Smooth muscle cell (in vitro differentiated cells): ENCODE measurements around the gene ENTR1. TPM values are rescaled to one million over a fixed set of nuclear protein-coding genes. Genes with fewer than 3 reads are reported as not detected.
A peak's percentile ranks its signal among the peaks of the same experiment; 100 is the strongest.

Experiments
- DNase-seq: peaks from one replicate; lab custom pipeline; 2025; ENCODE audit not compliant: unreplicated experiment; lab: John Stamatoyannopoulos, UW
- H2AFZ ChIP-seq: fragments of 200-600 bp; sonication (generic); 2 replicates; pipeline ENCODE4 v1.6.0; 2016; ENCODE audit warnings: antibody characterized with exemption, low read depth, mild to moderate bottlenecking
- H3F3A ChIP-seq: fragments of 200-600 bp; sonication (generic); 2 replicates; pipeline ENCODE4 v1.6.0; 2017; ENCODE audit warnings: antibody characterized with exemption, low read depth
- H3K27ac ChIP-seq: fragments of 200-600 bp; sonication (generic); 2 replicates; pipeline ENCODE4 v1.5.1; 2016; ENCODE audit warnings: low read depth, mild to moderate bottlenecking
- H3K27me3 ChIP-seq: fragments of 200-600 bp; sonication (generic); 2 replicates; pipeline ENCODE4 v1.6.1; 2016; ENCODE audit warnings: low read depth, mild to moderate bottlenecking
- H3K36me3 ChIP-seq: fragments of 200-600 bp; sonication (generic); 2 replicates; pipeline ENCODE4 v1.5.1; 2016; ENCODE audit warnings: low read depth
- H3K4me1 ChIP-seq: fragments of 200-600 bp; sonication (generic); 2 replicates; pipeline ENCODE4 v1.5.1; 2016; ENCODE audit warnings: low read depth
- H3K4me2 ChIP-seq: fragments of 200-600 bp; sonication (generic); 2 replicates; pipeline ENCODE4 v1.6.0; 2016; ENCODE audit warnings: mild to moderate bottlenecking
- H3K4me3 ChIP-seq: fragments of 200-600 bp; sonication (generic); 2 replicates; pipeline ENCODE4 v1.5.1; 2016; ENCODE audit warnings: mild to moderate bottlenecking
- H3K79me2 ChIP-seq: fragments of 200-600 bp; sonication (generic); 2 replicates; pipeline ENCODE4 v1.6.0; 2016; ENCODE audit warnings: low read depth, mild to moderate bottlenecking
- H3K9ac ChIP-seq: fragments of 200-600 bp; sonication (generic); 2 replicates; pipeline ENCODE4 v1.6.0; 2016; ENCODE audit warnings: low read depth
- H3K9me3 ChIP-seq: fragments of 200-600 bp; sonication (generic); replicated peaks from 2 replicates; pipeline ENCODE4 v1.5.1; 2016; ENCODE audit warnings: low read depth
- H4K20me1 ChIP-seq: fragments of 200-600 bp; sonication (generic); 2 replicates; pipeline ENCODE4 v1.6.0; 2016; ENCODE audit warnings: low read depth
- CTCF ChIP-seq: fragments of 200-600 bp; sonication (generic); IDR thresholded peaks from 2 replicates; pipeline ENCODE4 v1.5.1; 2017; ENCODE audit warnings: borderline replicate concordance, mild to moderate bottlenecking, antibody characterized with exemption; ENCODE audit not compliant: insufficient read depth, poor library complexity, severe bottlenecking
- WGBS: methylation state at CpG from one replicate; pipeline ENCODE4 v1.1.7; 2016; ENCODE audit warnings: low lambda C conversion rate; 5-methylcytosine and 5-hydroxymethylcytosine counted together
- polyA plus RNA-seq: library from polyadenylated mRNA; unstranded; fragments of >200 nt; fragmentation: Nextera tagmentation; extraction: Ambion mirVana; gene quantifications from 2 replicates; pipeline ENCODE4 v1.2.1, GENCODE V29; 2016
- total RNA-seq: library from RNA; depleted of rRNA; stranded (reverse); fragments of >200 nt; gene quantifications from 2 replicates; pipeline ENCODE4 v1.2.3, GENCODE V29; 2014

The ENTR1 gene
- total and polyA plus RNA-seq, 2 experiments from 2014 or later: 25.4 to 28.9 TPM

DNA sequence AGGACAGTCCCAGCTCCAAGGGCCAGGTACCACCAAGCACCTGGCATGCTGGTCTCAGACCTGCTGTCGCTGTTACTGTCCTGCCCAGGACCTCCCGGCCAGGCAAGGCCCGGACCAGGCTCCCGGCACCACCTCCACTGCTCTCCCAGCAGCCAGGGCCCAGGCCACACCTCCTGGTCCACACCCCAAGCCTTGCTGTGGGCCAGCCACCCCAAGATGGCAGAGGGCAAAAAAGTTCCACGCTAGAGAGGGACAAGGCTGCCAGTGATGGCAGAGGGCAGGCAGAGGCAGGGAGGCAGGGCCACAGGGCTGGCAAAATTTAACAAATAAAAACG is 48.0 kb downstream of the ENTR1 start:
- peaks cover 7% of the 10 kb centered on the region for H4K20me1 ChIP-seq
- H2AFZ ChIP-seq: no peak overlapping the region
- H3F3A ChIP-seq: no peaks in the 10 kb centered on the region
- no peaks in the 10 kb centered on the region for H3K27me3 ChIP-seq
- no peaks in the 10 kb centered on the region for H3K9me3 ChIP-seq
- no peak for TF ChIP-seq CTCF
- no peak overlapping the region for H3K4me3 ChIP-seq
- H3K27ac ChIP-seq: no peak overlapping the region
- H3K79me2 ChIP-seq: no peaks in the 10 kb centered on the region
- 88% methylated on average over 6 of the region's 6 CpGs for WGBS
- H3K4me1 ChIP-seq: no peaks in the 10 kb centered on the region
- H3K9ac ChIP-seq: no peak overlapping the region
- no peak for DNase-seq
- H3K36me3 ChIP-seq: no peaks in the 10 kb centered on the region
- peak overlapping the region; percentile 76 for H3K4me2 ChIP-seq

- no peak overlapping the region for H3K27ac ChIP-seq
- no peak overlapping the region for H3K9ac ChIP-seq
- no peaks in the 10 kb centered on the region for H3K4me1 ChIP-seq
- H3K79me2 ChIP-seq: no peaks in the 10 kb centered on the region
- 84% methylated on average over 26 of the region's 26 CpGs for WGBS
- no peaks in the 10 kb centered on the region for H3K9me3 ChIP-seq
- no peaks in the 10 kb centered on the region for H3F3A ChIP-seq
- peaks cover 7% of the 10 kb centered on the region for H4K20me1 ChIP-seq
- no peaks in the 10 kb centered on the region for H3K27me3 ChIP-seq
- no peak overlapping the region for H3K4me3 ChIP-seq
- no peak for TF ChIP-seq CTCF
- no peak overlapping the region for H3K4me2 ChIP-seq
- DNase-seq: no peak
- H3K36me3 ChIP-seq: no peaks in the 10 kb centered on the region
- H2AFZ ChIP-seq: no peak overlapping the region
Observed at GRCh38 chr9:136361754-136362449, 48.5 kb downstream of the ENTR1 start.

- H3K9me3 ChIP-seq: no peaks in the 10 kb centered on the region
- WGBS: 73% methylated on average over 43 of the region's 43 CpGs
- DNase-seq: no peak
- no peak overlapping the region for H3K4me3 ChIP-seq
- no peaks in the 10 kb centered on the region for H3K79me2 ChIP-seq
- H4K20me1 ChIP-seq: peaks cover 7% of the 10 kb centered on the region
- H3K4me2 ChIP-seq: no peak overlapping the region
- no peak overlapping the region for H3K9ac ChIP-seq
- no peak overlapping the region for H2AFZ ChIP-seq
- no peaks in the 10 kb centered on the region for H3K4me1 ChIP-seq
- no peaks in the 10 kb centered on the region for H3F3A ChIP-seq
- no peaks in the 10 kb centered on the region for H3K27me3 ChIP-seq
- no peaks in the 10 kb centered on the region for H3K36me3 ChIP-seq
- H3K27ac ChIP-seq: peak overlapping the region; percentile 42
- no peak for TF ChIP-seq CTCF
Observed at GRCh38 chr9:136361047-136361753, 49.2 kb downstream of the ENTR1 start.
